NCI-H2081 treated with DMSO at 0.1 percent for 48 hours (cell line): ENCODE results near the gene MFAP3L.
"Not testable (repeated sequence)": the region's sequence is repeated elsewhere in the genome, so short reads cannot be mapped to it uniquely, and the experiment has no call there.

Experiments used
- DNase-seq: peaks from one replicate; lab custom pipeline; 2025; lab: John Stamatoyannopoulos, UW

MFAP3L gene

GRCh38 chr4:169987327-169988228 is 38.6 kb downstream of the MFAP3L start:
- no peak for DNase-seq

- no peak for DNase-seq
Observed at GRCh38 chr4:169986369-169986768, 39.8 kb downstream of the MFAP3L start.

GRCh38 chr4:169985881-169986280 is 40.3 kb downstream of the MFAP3L start:
- no peak for DNase-seq

- no peak for DNase-seq
Observed at GRCh38 chr4:169984745-169985144, 41.5 kb downstream of the MFAP3L start.

- no peak for DNase-seq
Observed at GRCh38 chr4:169984173-169984572, 42.0 kb downstream of the MFAP3L start.

GRCh38 chr4:169976951-169977350 is 49.2 kb downstream of the MFAP3L start:
- no peak for DNase-seq

- DNase-seq, result no peak
Observed at GRCh38 chr4:169975838-169976796, 50.1 kb downstream of the MFAP3L start.

- no peak for DNase-seq
Observed at GRCh38 chr4:169975131-169975837, 50.9 kb downstream of the MFAP3L start.

- no peak for DNase-seq
Observed at GRCh38 chr4:169971456-169972015, 54.7 kb downstream of the MFAP3L start.

GRCh38 chr4:169968999-169969398 is 57.2 kb downstream of the MFAP3L start:
- DNase-seq, result no peak

GRCh38 chr4:169963998-169964397 is 62.2 kb downstream of the MFAP3L start:
- DNase-seq, result no peak

- DNase-seq, result no peak
Observed at GRCh38 chr4:169959254-169959653, 66.9 kb downstream of the MFAP3L start.

- no peak for DNase-seq
Observed at GRCh38 chr4:169958629-169959028, 67.6 kb downstream of the MFAP3L start.

- DNase-seq, result no peak
Observed at GRCh38 chr4:169957785-169958184, 68.4 kb downstream of the MFAP3L start.

GRCh38 chr4:169956091-169956843 is 69.9 kb downstream of the MFAP3L start:
- DNase-seq, result no peak

- DNase-seq, result no peak
Observed at GRCh38 chr4:169955521-169955920, 70.7 kb downstream of the MFAP3L start.

GRCh38 chr4:169952236-169953002 is 73.8 kb downstream of the MFAP3L start:
- DNase-seq, result no peak

- no peak for DNase-seq
Observed at GRCh38 chr4:169948271-169948670, 77.9 kb downstream of the MFAP3L start.

GRCh38 chr4:169945636-169946035 is 80.6 kb downstream of the MFAP3L start:
- no peak for DNase-seq

- DNase-seq, result not testable (repeated sequence)
Observed at GRCh38 chr4:169943601-169944000, 82.6 kb downstream of the MFAP3L start.
